Left lung (tissue), 14 donors: ENCODE results near the gene GZMA. TPM values are rescaled to one million over a fixed set of nuclear protein-coding genes. Genes with fewer than 3 reads are reported as not detected.
A peak's percentile ranks its signal among the peaks of the same experiment; 100 is the strongest.

ENCODE experiments used
- ATAC-seq: fragments of 200-7000 bp; cut with Tn5 transposase; one replicate; pipeline ENCODE4 v1.9.1; 2020; ENCODE audit warnings: moderate library complexity
- DNase-seq, 4 donors: peaks; one replicate each; pipeline ENCODE4 v3.0.0-alpha.2; 2013 to 2020
- H3K27ac ChIP-seq, 2 donors: fragments of 200-600 bp; sonication (generic) in 1 of 2; one replicate each; pipeline versions ENCODE4 v1.5.0 to v1.8.0; 2020 to 2021
- H3K27me3 ChIP-seq, 2 donors: fragments of 200-600 bp; sonication (generic) in 1 of 2; one replicate each; pipeline versions ENCODE4 v1.5.0 to v1.8.0; 2020 to 2021
- H3K36me3 ChIP-seq, 2 donors: fragments of 200-600 bp; sonication (generic) in 1 of 2; one replicate each; pipeline versions ENCODE4 v1.5.0 to v1.8.0; 2020 to 2021
- H3K4me1 ChIP-seq, 2 donors: fragments of 200-600 bp; one replicate each; pipeline ENCODE4 v1.8.0; 2021
- H3K4me3 ChIP-seq, 2 donors: fragments of 200-600 bp; sonication (generic) in 1 of 2; one replicate each; pipeline versions ENCODE4 v1.5.0 to v1.8.0; 2020 to 2021; ENCODE audit warnings: mild to moderate bottlenecking in 1 of 2
- H3K9me3 ChIP-seq, 2 donors: fragments of 200-600 bp; sonication (generic) in 1 of 2; one replicate each; pipeline versions ENCODE4 v1.5.0 to v1.8.0; 2020 to 2021
- CTCF ChIP-seq, 2 donors: fragments of 200-600 bp; sonication (generic) in 1 of 2; IDR thresholded peaks; one replicate each; pipeline versions ENCODE4 v1.5.0 to v1.8.0; 2021; ENCODE audit warnings: antibody characterized with exemption in 2 of 2
- intact Hi-C, 2 donors: fragments of 100-400 bp; cut with DNase I; formaldehyde crosslinking; loops; one replicate each; pipeline versions ENCODE4 v1.11.2 to v1.14.2; 2022
- long read RNA-seq, 12 donors: library from polyadenylated mRNA in 2 of 12; unstranded in 2 of 12; transcript quantifications; one replicate each; pipeline ENCODE4 v2.0.0 and lab custom pipeline, GENCODE V29; 2019 to 2026
- polyA plus RNA-seq, 6 donors: library from polyadenylated mRNA; unstranded; fragments of 120-200 nt; gene quantifications; one replicate each; pipeline ENCODE4 v1.2.1, GENCODE V29; 2013; ENCODE audit not compliant: insufficient read length in 6 of 6
- total RNA-seq, 2 donors: library from RNA; stranded (reverse); fragmentation: NEBNext Ultra II Directional; extraction: Animal tissue kit (Norgen Biotek cat#: 25700); gene quantifications; one replicate each; pipeline ENCODE4 v1.2.1, GENCODE V29; 2021
- donor health status: DM: no; HTN: yes; CAD: no.
- donor health status: DM: no; HTN: no; CAD: no.

GZMA gene
- total RNA-seq = 1 to 10 TPM; 4.0 to 6.3 TPM
- polyA plus RNA-seq = 1 to 10 TPM; 1.8 to 5.0 (median 2.9) TPM
- long read RNA-seq, donor 1, partial matches to known transcripts = 0 of 4 reads
- long read RNA-seq, donor 1, other reads (novel, unspliced or antisense) = 0 of 4 reads
- long read RNA-seq, donor 2 = 0 reads
- long read RNA-seq, donor 3 = 0 reads
- long read RNA-seq, donor 4, transcript GZMA-201 (5 exons, 894 nt) = major isoform, 5 of 7 reads
- long read RNA-seq, donor 4, partial matches to known transcripts = 2 of 7 reads
- long read RNA-seq, donor 4, other reads (novel, unspliced or antisense) = 0 of 7 reads
- long read RNA-seq, donor 5, partial matches to known transcripts = 0 of 2 reads
- long read RNA-seq, donor 5, other reads (novel, unspliced or antisense) = 0 of 2 reads
- long read RNA-seq, donor 6, partial matches to known transcripts = 0 of 1 reads
- long read RNA-seq, donor 6, other reads (novel, unspliced or antisense) = 0 of 1 reads
- long read RNA-seq, donor 7, partial matches to known transcripts = 0 of 1 reads
- long read RNA-seq, donor 7, other reads (novel, unspliced or antisense) = 0 of 1 reads
- long read RNA-seq, donor 8 = 0 reads
- long read RNA-seq, donor 9 = 0 reads
- long read RNA-seq, donor 10, transcript GZMA-201 (5 exons, 894 nt) = major isoform, 5 of 6 reads
- long read RNA-seq, donor 10, partial matches to known transcripts = 0 of 6 reads
- long read RNA-seq, donor 10, other reads (novel, unspliced or antisense) = 1 of 6 reads
- long read RNA-seq, donor 11 = 0 reads
- long read RNA-seq, donor 12, partial matches to known transcripts = 0 of 1 reads
- long read RNA-seq, donor 12, other reads (novel, unspliced or antisense) = 0 of 1 reads

- ATAC-seq = no peak
- no peaks in the 10 kb centered on the region for H3K4me1 ChIP-seq
These were observed at the start of gene GZMA for GRCh38 chr5:55102348-55102747. Gene GZMA, plus strand, starts transcription at chr5:55102646. Its CDS starts 37 bp downstream, at chr5:55102683.

GRCh38 chr5:55055183-55055582 is 47.3 kb upstream of the GZMA start:
- TF ChIP-seq CTCF (IDR thresholded peaks at IDR 0.05) = no peak
- intact Hi-C loops = no loop called here
- no peak for ATAC-seq
- no peak overlapping the region for H3K27ac ChIP-seq
- H3K9me3 ChIP-seq = peaks cover 0 to 18% of the 10 kb centered on the region in 2 donors
- no peaks in the 10 kb centered on the region for H3K36me3 ChIP-seq
- DNase-seq = no peak
- H3K4me3 ChIP-seq = no peak overlapping the region
- no peaks in the 10 kb centered on the region for H3K4me1 ChIP-seq
- no peaks in the 10 kb centered on the region for H3K27me3 ChIP-seq

More at GRCh38 chr5:55102348-55102747, at the start of gene GZMA:
- no peak for DNase-seq
- Histone ChIP-seq H3K27ac (no peak within 1 kb of the TSS), H3K36me3 (no peaks in the 10 kb centered on the region), H3K27me3 (no peaks in the 10 kb centered on the region), H3K4me3 (peak within 1 kb of the TSS in 1 of 2 donors; percentile 1), H3K9me3 (no peaks in the 10 kb centered on the region)
- no peak for TF ChIP-seq CTCF (IDR thresholded peaks at IDR 0.05)
- intact Hi-C loops = no loop called here

GRCh38 chr5:55062039-55062779 is 40.2 kb upstream of the GZMA start:
- no peak for ATAC-seq

GRCh38 chr5:55063220-55063863 is 39.1 kb upstream of the GZMA start:
- Histone ChIP-seq H3K4me1 (no peaks in the 10 kb centered on the region), H3K27me3 (no peaks in the 10 kb centered on the region), H3K36me3 (no peaks in the 10 kb centered on the region), H3K4me3 (no peak overlapping the region), H3K27ac (no peak overlapping the region), H3K9me3 (no peaks in the 10 kb centered on the region)
- intact Hi-C loops = no loop called here
- no peak for DNase-seq
- TF ChIP-seq CTCF (IDR thresholded peaks at IDR 0.05) = no peak
- ATAC-seq = no peak

More at GRCh38 chr5:55062039-55062779, 40.2 kb upstream of the GZMA start:
- H3K27me3 ChIP-seq = no peaks in the 10 kb centered on the region
- DNase-seq = peak in 1 of 4 donors; percentile 47
- H3K4me1 ChIP-seq = no peaks in the 10 kb centered on the region
- TF ChIP-seq CTCF (IDR thresholded peaks at IDR 0.05) = no peak
- no peak overlapping the region for H3K4me3 ChIP-seq
- intact Hi-C loops = no loop called here
- H3K36me3 ChIP-seq = no peaks in the 10 kb centered on the region
- H3K27ac ChIP-seq = peak overlapping the region in 1 of 2 donors; percentile 30
- H3K9me3 ChIP-seq = no peaks in the 10 kb centered on the region
